Uterus (tissue), 2 donors: ENCODE measurements around the gene DNAJC4.

Experiments used
- POLR2A ChIP-seq, 2 donors: fragments of 450-650 bp; IDR thresholded peaks; one replicate each; pipeline ENCODE4 v1.6.1; 2016; ENCODE audit warnings: antibody characterized with exemption in 2 of 2, mild to moderate bottlenecking in 1 of 2, moderate library complexity in 1 of 2
- TF ChIP-seq, protein P1 (sequence below), 4 experiments: fragments of 200-600 bp in 2 of 4; fragments of 450-650 bp in 2 of 4; sonication (generic) in 2 of 4; IDR thresholded peaks; one replicate each; pipeline ENCODE4 v1.5.1; 2016 to 2019; ENCODE audit warnings: antibody characterized with exemption in 4 of 4, mild to moderate bottlenecking in 2 of 4, moderate library complexity in 1 of 4

DNA sequence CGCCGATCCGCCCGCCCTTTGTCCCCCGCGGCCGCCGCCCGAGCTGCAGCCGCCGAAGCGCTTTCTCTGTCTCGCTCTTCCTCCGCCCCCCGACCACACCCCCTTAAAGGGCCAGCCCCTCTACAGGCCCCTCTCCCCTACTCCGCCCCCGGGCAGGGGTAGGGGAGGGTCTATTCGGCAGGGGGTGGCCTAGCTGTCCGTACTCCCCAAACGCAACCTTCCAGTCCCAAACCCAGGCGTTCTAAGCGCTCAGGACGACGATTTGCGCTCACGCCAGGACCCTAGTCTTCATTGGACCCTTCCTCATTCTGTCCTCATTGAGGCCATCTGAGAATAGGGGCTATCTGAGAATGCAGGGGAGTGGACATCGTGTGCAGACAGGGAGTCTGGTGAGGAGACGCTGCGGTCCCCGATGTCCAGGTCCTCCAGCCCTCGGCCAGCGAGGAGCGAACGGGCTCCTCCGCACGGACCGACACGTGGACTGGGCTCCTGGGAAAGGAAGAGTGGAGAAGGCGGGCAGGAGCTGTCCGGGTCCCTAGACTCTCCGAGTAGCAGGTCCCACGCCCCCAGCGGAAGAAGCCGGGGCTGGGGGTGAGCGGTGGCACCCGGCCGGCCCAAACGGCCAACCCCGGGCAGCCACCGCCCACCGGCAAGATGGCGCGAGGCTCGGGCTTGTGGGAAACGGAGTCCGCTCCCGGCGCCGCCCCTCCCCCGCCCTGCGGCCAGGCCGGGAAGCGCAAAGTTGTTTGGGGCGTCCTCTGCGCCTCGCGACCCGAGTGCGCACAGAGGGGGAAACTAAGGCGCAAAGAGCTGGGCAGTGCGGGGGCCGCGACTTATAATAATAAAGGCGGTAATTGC is 16.8 kb downstream of the DNAJC4 start, which contains the start of gene PPP1R14B:
- TF ChIP-seq POLR2A (IDR thresholded peaks at IDR 0.05), result peak in 1 of 2 donors; percentile 52
- TF ChIP-seq, protein P1, sequence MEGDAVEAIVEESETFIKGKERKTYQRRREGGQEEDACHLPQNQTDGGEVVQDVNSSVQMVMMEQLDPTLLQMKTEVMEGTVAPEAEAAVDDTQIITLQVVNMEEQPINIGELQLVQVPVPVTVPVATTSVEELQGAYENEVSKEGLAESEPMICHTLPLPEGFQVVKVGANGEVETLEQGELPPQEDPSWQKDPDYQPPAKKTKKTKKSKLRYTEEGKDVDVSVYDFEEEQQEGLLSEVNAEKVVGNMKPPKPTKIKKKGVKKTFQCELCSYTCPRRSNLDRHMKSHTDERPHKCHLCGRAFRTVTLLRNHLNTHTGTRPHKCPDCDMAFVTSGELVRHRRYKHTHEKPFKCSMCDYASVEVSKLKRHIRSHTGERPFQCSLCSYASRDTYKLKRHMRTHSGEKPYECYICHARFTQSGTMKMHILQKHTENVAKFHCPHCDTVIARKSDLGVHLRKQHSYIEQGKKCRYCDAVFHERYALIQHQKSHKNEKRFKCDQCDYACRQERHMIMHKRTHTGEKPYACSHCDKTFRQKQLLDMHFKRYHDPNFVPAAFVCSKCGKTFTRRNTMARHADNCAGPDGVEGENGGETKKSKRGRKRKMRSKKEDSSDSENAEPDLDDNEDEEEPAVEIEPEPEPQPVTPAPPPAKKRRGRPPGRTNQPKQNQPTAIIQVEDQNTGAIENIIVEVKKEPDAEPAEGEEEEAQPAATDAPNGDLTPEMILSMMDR (IDR thresholded peaks at IDR 0.05), result peak; percentile 12 to 46 (median 17)
